ENCODE measurements around the gene GGT6.
A peak's percentile ranks its signal among the peaks of the same experiment; 100 is the strongest.
"Not testable (repeated sequence)": the region's sequence is repeated elsewhere in the genome, so short reads cannot be mapped to it uniquely, and the experiment has no call there.

Gene GGT6

GRCh38 chr17:4560421-4560820, at the start of gene GGT6:
Gene GGT6 (minus strand): TSS chr17:4560577. CDS start chr17:4560521, 56 bp downstream.
- DNase-seq, result no peak

GRCh38 chr17:4610162-4610561, 49.8 kb upstream of the GGT6 start:
- no peak for DNase-seq

GRCh38 chr17:4609761-4610160, 49.4 kb upstream of the GGT6 start:
- DNase-seq, result no peak

GRCh38 chr17:4607773-4608187, 47.4 kb upstream of the GGT6 start:
- peak; percentile 89 to 92 (median 90) for DNase-seq

- DNase-seq, result peak in 1 of 3 donors; percentile 17
Observed at GRCh38 chr17:4607261-4607741, 46.9 kb upstream of the GGT6 start.

- DNase-seq, result peak; percentile 44 to 76 (median 63)
Observed at GRCh38 chr17:4605826-4606225, 45.4 kb upstream of the GGT6 start.

GRCh38 chr17:4604736-4605135, 44.4 kb upstream of the GGT6 start:
- not testable (repeated sequence) for DNase-seq

- no peak for DNase-seq
Observed at GRCh38 chr17:4604111-4604644, 43.8 kb upstream of the GGT6 start.

- no peak for DNase-seq
Observed at GRCh38 chr17:4602041-4602440, 41.7 kb upstream of the GGT6 start.

- DNase-seq, result no peak
Observed at GRCh38 chr17:4601326-4601725, 40.9 kb upstream of the GGT6 start.

- DNase-seq, result no peak
Observed at GRCh38 chr17:4600563-4600962, 40.2 kb upstream of the GGT6 start.

GRCh38 chr17:4599505-4600281, 39.3 kb upstream of the GGT6 start:
- no peak for DNase-seq

GRCh38 chr17:4598776-4599504, 38.6 kb upstream of the GGT6 start:
- no peak for DNase-seq

- DNase-seq, result no peak
Observed at GRCh38 chr17:4597975-4598374, 37.6 kb upstream of the GGT6 start.

- no peak for DNase-seq
Observed at GRCh38 chr17:4596636-4597380, 36.4 kb upstream of the GGT6 start.

GRCh38 chr17:4595685-4596342, 35.4 kb upstream of the GGT6 start:
- DNase-seq, result not testable (repeated sequence)

GRCh38 chr17:4594931-4595684, 34.7 kb upstream of the GGT6 start:
- DNase-seq, result peak; percentile 60 to 79 (median 61)

GRCh38 chr17:4594406-4594805, 34.0 kb upstream of the GGT6 start:
- DNase-seq, result no peak

- DNase-seq, result no peak
Observed at GRCh38 chr17:4593021-4593421, 32.6 kb upstream of the GGT6 start.

- DNase-seq, result no peak
Observed at GRCh38 chr17:4592240-4593005, 32.0 kb upstream of the GGT6 start.

GRCh38 chr17:4591529-4591928, 31.2 kb upstream of the GGT6 start:
- DNase-seq, result peak; percentile 78 to 89 (median 86)

Data from suppressor macrophage treated with lipopolysaccharide for 1 hour (primary cell).